GM21390 (cell line): ENCODE measurements around the gene MTG1.
"Not testable (repeated sequence)": the region's sequence is repeated elsewhere in the genome, so short reads cannot be mapped to it uniquely, and the experiment has no call there.

ENCODE experiments used
- ATAC-seq: cut with Tn5 transposase; IDR thresholded peaks from one replicate; pipeline ENCODE4 v1.9.1; 2021; ENCODE audit not compliant: unreplicated experiment

Gene MTG1

DNA sequence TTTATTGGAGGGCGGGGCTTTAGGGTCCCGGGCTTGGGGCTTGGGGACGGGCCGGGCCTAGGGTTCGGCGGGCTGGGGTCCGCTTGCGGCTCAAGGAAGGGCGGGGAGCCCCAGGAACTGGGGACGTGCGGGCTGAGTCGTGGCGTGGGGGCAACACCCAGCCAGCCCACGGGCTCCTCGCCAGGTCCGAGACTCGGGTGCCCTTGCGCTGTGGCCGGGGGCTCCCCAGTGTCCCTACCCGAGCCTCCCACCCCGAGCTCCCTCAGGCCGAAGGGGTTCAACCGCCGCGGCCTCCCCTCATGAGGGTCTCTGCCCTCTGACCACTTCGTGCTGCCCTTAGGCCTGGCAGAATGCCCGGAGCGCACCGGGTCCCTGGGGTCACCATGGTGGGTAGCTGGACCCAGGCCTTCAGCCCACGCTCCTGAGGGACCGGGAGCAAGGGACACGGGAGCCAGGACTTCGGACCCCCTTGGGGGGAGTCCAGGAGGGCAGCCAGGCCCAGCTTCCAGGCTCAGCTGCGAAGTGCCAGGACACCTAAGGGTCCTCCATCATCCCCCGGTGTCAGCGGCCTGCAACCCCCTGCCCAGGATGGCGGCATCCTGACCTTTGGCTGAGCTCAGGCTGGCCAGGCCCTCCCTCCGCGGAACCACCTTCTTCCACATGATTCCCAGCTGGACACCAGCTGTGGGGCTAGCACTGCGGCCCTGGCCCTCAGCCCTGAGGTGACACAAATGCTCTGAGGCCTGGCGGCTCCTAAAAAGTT lies 35.6 kb upstream of the MTG1 start:
- ATAC-seq, result no peak

- no peak for ATAC-seq
These were observed 35.0 kb upstream of the MTG1 start for GRCh38 chr10:133358925-133359310.

GRCh38 chr10:133359554-133359971 lies 34.4 kb upstream of the MTG1 start:
- ATAC-seq, result no peak

DNA sequence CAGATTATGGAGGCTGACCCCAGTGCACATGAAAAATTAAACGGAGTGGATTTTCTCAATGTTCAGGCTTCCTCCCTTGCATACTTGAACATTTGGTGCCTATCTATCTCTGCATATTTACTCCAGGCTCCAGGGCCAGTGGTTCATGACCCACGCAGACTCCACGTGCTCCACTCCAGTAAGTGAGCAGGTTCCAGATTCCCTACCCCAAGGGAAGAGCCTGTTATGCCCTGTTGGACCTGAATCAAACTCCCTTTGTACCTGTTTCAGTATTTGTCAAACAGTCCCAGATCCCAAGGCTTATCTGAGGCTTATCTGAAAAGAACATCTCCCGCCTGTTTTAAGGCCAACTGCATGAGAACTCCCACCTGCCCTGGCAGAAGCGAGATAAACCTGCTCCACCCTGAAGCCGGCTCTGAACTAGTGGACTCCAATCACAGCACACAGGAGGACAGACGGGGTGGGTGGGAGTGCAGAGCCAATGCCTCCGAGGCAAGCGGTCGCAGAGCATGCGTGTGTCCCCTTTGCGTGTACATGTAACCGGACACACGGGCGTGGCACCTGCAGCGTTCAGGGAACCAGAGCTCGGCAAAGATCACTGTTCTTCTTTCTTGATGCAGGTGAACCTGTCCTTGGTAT lies 33.9 kb upstream of the MTG1 start:
- ATAC-seq, result no peak

DNA sequence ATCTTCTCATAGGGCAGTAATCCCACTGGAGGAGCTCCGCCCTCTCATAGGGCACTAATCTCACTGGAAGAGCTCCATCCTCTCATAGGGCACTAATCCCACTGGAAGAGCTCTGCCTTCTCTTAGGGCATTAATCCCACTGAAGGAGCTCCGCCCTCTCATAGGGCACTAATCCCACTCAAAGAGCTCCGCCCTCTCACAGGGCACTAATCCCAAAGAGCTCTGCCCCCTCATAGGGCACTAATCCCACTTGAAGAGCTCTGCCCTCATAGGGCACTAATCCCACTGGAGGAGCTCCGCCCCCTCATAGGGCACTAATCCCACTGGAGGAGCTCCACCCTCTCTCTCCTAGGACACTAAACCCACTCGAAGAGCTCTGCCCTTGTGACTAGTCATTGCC lies 32.7 kb upstream of the MTG1 start:
- ATAC-seq, result no peak

- ATAC-seq, result no peak
These were observed 32.0 kb upstream of the MTG1 start for GRCh38 chr10:133361773-133362441.

- no peak for ATAC-seq
These were observed 31.1 kb upstream of the MTG1 start for GRCh38 chr10:133362846-133363245.

DNA sequence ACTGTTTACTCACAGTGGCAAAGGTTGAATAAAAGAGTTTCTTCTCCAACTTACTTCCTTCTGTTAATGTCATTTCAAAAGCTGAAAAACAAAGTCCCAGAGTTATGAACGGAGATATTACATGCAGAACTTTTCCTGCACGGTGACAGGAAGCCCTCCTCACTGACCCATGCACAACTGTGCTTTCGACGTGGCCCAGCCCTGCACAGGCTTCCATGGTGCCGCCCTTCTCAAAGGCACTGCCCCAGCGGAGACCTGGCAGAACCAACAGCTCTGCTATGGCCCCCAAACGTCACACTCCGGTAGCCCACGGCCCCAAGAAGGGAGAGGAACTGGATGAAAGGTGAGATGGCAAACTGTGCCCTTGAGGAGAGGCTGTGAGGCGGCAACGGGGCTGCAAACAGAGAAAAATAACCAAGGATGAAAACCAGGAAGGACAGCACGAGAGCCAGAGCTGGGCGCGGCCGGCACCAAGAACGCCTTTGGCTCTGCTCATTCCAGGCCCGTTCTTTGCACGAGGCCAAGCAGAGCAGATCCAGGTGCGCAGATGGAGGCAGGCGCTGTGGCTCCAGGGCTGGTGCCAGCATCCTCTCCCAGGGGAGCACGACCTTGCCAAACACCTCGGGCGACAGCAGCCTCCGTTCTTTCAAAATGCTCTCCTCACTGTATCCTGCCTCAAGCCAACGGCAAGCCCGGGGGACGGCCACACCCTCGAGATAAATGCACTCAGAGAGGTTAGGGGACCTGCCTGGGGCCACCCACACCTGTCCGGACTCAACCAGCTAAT lies 29.1 kb upstream of the MTG1 start:
- no peak for ATAC-seq

- no peak for ATAC-seq
These were observed 28.4 kb upstream of the MTG1 start for GRCh38 chr10:133365461-133366129.

GRCh38 chr10:133366130-133366478 lies 27.9 kb upstream of the MTG1 start:
- no peak for ATAC-seq

DNA sequence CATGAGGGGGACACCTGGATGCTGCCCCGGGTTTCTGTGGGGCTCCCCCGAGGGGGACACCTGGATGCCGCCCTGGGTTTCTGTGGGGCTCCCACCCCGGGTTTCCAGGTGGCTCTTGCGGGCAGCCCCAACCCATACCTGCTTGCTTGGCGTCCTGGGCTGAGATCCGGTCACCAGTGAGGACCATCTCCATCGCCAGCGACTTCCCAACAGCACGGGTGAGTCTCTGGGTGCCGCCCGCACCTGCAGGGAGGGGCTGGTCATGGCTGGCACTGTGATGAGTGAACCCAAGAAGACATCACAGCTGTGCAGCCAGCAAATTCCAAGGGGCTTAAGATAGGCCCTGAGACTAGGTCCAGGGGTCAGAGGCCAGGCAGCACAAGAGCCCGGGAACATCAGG lies 27.2 kb upstream of the MTG1 start:
- no peak for ATAC-seq

GRCh38 chr10:133367461-133367860 lies 26.5 kb upstream of the MTG1 start:
- not testable (repeated sequence) for ATAC-seq

GRCh38 chr10:133368153-133368552 lies 25.8 kb upstream of the MTG1 start:
- no peak for ATAC-seq

DNA sequence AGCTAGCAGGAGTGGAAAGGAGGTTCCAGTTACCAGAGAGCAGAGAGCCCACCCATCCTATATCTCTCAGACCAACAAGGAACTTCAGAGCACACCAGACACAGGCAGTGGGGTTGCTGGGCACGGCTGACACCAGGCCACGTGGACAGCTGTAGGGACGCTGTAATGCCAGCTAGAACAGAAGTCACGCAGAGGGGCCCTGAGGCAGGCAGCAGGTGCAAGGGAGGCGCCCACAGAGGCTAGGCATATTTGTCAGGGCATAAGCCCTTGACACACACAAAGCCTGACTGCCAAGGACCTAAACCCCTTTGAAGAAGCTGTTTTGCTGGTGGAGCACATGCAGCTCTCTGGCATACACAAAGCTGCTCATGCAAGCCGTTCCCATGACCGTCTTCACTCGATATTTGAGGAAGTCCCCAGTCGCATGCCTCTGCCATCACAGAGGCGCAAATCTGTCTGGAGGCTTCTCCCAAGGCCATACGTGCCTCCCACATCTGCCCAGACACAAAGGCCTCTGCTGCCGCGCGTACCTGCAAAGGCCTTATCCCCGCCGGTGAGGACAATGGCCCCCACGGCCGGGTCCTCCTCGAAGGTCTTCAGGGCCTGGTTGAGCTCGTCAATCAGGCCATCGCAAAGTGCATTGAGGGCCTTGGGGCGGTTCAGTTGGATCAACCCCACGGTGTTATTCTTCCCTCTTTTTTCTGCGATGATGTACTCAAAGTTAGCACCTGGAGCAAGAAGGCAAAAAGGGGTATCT lies 23.7 kb upstream of the MTG1 start:
- no peak for ATAC-seq

DNA sequence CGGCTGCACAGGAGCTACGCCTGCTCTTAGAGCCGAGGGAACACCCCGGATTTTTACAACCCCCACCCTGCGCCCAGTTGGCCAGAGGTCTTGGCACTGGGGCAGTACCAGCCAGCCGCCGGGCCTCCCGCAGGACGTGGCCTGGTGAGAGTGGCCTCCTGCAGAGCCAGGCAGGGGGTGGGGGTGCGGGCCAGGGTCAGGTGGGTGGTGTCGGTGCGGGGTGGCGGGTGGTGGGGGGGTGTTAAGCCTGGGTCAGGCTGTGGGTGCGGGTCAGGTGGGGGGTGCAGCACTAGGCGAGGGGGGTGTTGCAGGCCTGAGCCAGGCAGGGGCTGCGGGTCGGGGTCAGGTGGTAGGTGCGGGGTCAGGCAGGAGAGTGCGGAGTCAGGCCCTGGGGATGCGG lies 21.4 kb upstream of the MTG1 start:
- no peak for ATAC-seq

DNA sequence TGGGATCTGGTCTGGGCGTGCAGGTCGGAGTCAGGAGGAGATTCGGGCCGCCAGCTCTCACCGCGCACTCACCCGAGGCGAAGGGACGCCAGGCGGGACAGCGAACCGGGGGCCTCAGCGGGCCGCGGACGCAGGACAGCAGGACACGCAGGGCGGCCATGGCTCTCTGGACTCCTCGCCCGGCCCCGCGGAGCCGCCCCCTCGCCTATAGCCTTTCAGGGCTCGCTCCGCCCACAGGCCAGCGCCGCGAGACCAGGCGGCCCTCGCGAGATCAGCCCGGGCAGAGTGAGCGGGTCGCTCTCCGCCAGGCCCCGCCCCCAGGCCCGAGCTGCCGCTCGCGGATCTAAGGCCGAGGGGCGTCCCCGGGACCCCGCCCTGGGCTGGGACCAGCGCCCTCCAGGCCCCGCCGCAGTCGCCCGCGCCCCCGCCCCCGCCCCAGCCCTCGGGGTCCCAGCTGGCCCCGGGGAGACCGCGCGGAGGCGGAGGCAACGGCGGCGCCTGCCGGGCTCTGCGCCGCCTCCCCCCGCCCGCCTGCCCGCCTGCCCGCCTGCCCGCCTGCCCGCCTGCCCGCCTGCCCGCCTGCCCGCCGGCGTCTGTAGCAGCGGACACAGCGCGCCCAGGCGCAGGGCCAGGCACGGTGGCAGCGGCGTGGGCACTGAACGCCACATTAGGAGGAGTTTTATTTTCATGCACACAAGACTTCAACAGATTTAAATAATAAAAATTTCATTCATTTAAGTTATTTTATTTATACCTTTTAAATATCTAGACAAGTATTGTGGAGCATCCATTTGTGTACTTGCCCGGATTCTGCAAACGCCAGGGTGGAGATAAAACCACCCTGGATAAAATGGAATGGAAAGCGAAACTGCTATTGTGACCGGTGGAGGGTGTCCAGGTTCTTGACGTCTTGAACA lies 20.5 kb upstream of the MTG1 start, which contains the start of gene ECHS1:
ECHS1 (minus strand) TSS at position 181 of the 917 bp plus-strand sequence; CDS start at position 160, 21 bp downstream.
- peak; percentile 95 for ATAC-seq

GRCh38 chr10:133375357-133376115 lies 18.4 kb upstream of the MTG1 start:
- ATAC-seq, result no peak

DNA sequence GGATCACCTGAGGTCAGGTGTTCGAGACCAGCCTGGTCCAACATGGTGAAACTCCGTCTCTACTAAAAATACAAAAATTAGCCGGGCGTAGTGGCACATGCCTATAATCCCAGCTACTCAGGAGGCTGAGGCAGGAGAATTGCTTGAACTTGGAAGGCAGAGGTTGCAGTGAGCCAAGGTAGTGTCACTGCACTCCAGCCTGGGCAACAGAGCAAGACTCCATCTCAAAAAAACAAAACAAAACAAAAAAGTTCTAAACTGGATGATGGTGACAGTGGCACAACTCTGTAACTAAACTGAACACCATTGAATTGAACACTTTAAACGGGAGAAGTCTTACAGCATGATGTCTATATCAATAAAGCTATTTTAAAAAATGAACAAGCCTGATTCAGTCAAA lies 17.8 kb upstream of the MTG1 start:
- ATAC-seq, result not testable (repeated sequence)
